GM19372 (cell line): ENCODE results near the gene BACE2.

Experiments used
- ATAC-seq: cut with Tn5 transposase; IDR thresholded peaks from one replicate; pipeline ENCODE4 v1.9.1; 2021; ENCODE audit warnings: mild to moderate bottlenecking, low read depth, moderate library complexity; ENCODE audit not compliant: unreplicated experiment

The BACE2 gene

GRCh38 chr21:41167348-41168342 lies at the start of gene BACE2:
Gene BACE2 (plus strand): TSS chr21:41168160. CDS start chr21:41168264, 104 bp downstream.
- ATAC-seq = peak; percentile 78

- no peak for ATAC-seq
Observed at GRCh38 chr21:41119901-41120300, 48.1 kb upstream of the BACE2 start.

DNA sequence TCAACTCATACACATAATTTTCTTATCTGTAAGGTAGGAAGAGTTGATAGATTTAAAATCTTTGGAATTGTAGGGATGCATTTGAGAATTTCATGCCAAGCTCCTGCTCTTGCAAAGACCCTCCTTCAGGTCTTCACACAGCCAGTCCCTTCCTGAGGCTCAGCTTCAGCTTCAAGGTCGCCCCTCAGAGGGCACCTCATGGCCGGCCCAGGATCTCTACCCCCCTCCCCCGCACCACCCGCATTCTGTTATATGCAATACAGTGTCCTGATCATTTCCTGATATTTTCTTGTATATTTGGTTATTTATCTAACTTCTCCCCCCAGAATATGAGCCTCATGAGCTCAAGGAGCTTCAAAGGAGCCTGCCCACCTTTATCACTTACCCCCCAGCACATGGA lies 47.0 kb upstream of the BACE2 start:
- ATAC-seq = no peak

DNA sequence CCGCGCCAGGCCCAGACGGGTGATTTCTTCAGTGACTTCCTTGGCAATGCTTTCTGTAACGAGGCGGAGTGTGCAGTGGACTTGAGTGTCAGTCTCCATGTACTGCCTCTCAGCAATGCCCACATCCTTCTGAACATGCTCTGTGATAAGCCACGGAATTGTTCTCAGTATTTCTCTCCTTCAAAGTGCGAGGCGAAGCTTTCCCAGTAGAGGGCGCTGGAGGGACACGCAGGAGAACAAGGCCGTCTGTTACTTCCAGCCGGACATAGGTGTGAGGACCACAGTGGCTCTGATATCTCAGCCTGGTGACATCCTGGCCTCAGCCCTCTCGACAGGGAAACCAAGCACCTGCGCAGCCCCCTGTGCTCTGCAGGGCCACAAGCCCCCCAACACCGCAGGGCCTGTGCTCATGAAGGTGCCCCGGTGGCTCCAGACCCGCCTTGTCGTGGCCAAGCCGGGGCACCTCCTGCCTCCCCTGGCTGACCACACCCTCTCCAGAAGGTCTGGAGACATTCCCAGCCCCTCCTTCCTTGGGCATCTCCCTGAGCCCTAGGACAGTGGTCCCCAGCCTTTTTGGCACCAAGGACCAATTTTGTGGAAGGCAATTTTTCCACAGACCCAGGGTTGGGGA lies 46.1 kb upstream of the BACE2 start:
- ATAC-seq = peak; percentile 62

- no peak for ATAC-seq
Observed at GRCh38 chr21:41124641-41125201, 43.2 kb upstream of the BACE2 start.

GRCh38 chr21:41128981-41129380 lies 39.0 kb upstream of the BACE2 start:
- no peak for ATAC-seq

GRCh38 chr21:41130883-41131282 lies 37.1 kb upstream of the BACE2 start:
- no peak for ATAC-seq

DNA sequence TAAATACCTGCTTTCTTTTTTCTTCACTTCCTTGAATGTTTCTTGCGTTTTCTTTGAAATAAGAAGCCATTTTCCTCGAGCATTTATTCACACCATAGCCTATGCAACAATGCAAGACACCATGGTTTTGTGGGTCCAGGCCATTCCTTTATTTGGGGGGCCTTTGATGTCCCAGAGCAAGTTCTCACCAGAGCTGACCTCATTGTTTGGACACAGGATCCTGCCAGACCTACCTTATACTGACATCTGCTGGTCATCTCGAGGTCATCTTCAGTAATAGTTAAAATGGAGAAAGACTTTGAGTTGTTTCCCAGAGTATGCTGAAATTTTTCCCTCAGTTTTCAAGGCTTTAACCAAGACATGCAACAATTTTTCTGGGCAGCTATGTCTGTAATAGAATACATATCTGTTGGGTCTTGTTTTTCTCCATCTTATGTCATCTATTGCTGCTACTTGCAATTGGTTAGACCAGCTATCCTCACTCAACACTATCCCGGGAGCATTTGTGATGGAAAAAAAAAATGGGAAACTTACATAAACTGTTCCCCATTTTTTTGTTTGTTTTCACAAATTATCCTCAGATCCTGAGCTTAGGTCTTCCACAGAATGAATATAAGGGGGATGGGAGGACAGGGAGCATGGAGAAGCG lies 34.0 kb upstream of the BACE2 start:
- no peak for ATAC-seq

GRCh38 chr21:41135746-41136145 lies 32.2 kb upstream of the BACE2 start:
- ATAC-seq = no peak

- no peak for ATAC-seq
Observed at GRCh38 chr21:41136286-41136685, 31.7 kb upstream of the BACE2 start.

DNA sequence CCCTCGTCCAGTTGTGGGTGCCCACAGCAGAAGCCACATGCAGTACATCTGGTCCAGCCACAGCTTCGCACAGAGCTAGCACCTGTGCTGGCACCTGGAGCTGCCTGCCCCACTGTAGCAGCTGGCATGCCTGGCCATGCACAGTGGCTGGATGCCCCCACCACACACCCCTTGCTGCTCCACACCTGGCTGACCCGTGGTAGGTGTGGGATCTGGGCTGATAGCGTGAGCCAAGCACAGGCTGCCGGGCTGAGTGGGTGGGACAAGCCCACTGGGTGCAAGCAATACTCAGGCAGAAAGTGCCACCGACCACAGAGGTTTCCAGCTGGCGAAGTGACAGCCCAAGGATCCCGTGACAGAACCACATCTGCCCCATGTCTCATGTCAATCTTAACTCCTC lies 30.6 kb upstream of the BACE2 start:
- no peak for ATAC-seq

DNA sequence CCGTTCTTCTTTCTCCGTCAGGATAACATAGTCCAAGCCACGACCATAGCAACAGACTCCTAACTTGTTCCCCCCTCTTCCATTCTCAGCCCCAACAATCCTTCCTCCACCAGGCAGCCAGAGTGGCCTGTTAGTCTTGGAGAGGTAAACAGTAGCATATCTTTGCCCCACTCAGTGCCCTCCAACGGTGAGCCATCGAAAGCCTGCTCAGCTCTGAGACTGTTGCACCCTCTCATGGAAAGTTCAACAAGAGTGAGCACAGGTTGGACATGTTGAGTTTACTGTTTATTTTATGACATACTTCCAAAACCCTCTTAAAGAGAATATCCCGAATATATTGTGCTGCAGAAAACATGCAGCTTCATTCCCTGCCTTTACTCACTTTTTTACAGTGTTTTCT lies 30.1 kb upstream of the BACE2 start:
- ATAC-seq = no peak

GRCh38 chr21:41138711-41139110 lies 29.2 kb upstream of the BACE2 start:
- ATAC-seq = no peak

DNA sequence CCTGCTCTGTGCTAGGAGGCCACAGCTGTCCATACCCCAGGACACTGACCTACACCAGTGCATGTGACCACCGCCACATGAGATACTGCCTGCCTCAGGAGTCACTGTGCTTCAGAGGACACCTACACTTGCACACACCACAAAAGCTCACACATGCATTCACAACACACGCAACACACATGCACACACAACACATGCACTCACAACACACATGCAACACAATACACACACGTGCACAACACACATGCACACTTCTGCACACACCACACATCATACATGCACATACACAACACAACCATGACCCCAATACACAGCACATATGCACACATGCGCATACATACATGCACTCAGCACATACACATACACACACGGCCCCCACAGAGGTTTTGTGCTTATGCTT lies 28.7 kb upstream of the BACE2 start:
- no peak for ATAC-seq

DNA sequence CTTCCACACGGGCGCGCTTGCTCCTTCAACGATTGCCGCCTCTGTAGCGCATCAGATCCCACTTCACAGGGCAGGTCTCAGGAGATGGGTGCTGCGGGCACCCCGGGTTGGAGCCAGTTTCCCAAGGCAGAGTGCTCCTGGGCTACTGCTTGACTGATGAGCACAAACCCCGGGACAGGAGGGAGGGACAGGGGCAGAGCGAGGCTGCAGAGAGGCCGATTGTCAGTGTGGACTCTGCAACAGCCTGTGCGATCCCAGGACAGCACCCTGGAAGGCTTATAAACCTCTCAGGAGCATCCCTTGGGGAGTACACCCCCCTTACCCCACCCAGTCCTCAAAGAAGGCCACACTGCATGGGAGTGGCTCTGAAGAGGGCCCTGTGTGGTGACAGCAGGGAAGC lies 28.0 kb upstream of the BACE2 start:
- no peak for ATAC-seq

DNA sequence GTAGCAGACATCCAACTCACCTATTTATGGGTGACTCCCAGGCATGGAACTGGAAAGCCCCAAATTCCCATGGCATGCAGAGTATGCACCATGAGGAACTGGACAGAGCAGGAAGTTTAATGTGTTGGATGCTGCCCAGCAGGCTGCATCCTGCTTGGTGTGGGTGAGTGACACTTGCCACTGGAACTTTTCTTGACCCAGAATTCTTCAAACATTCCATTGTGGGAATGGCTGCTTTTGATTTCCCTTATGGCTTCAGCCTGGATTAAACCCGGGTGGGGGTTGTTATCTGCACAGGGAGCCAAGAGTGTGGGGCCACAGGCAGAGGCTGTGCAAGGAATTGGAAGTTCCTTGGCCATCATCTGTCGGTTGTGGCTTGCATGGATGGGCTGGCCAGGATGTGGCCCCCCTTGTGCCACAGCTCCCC lies 26.9 kb upstream of the BACE2 start:
- ATAC-seq = no peak

DNA sequence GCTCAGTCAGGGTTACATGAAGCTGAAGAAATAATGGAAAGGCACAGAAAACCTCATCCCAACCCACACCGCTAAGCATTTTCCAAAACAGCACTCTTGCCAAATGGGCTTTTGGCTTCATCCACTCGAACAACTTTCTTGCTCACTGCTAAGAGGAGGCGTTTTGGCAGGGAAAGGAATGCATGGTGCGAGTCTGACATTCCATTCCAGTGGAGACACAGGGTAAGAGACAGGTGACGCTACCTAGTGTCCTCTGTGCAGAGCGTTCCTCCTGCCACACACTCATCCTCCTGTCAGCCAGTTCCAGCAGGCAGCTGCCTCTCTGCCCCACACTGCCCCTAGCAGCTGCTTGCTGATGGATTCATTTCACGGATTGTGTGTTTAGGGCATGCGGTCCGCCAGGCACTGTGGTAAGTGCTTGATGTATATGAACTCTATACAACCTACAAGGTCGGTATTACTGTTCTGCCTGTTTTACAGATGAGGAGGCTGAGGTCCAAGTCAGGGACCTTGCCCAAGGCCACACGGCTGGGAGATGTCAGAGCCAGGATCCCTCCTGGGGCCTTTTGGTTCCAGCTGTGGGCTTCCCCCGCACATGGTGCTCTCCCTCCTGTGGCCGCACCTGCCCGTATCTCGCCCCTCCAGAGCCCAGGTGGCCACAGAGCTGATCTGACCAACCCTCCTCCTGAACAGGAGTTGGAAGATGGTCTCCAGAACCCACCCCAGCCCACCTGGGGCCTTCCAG lies 25.7 kb upstream of the BACE2 start:
- ATAC-seq = no peak

- no peak for ATAC-seq
Observed at GRCh38 chr21:41143596-41144325, 24.2 kb upstream of the BACE2 start.

DNA sequence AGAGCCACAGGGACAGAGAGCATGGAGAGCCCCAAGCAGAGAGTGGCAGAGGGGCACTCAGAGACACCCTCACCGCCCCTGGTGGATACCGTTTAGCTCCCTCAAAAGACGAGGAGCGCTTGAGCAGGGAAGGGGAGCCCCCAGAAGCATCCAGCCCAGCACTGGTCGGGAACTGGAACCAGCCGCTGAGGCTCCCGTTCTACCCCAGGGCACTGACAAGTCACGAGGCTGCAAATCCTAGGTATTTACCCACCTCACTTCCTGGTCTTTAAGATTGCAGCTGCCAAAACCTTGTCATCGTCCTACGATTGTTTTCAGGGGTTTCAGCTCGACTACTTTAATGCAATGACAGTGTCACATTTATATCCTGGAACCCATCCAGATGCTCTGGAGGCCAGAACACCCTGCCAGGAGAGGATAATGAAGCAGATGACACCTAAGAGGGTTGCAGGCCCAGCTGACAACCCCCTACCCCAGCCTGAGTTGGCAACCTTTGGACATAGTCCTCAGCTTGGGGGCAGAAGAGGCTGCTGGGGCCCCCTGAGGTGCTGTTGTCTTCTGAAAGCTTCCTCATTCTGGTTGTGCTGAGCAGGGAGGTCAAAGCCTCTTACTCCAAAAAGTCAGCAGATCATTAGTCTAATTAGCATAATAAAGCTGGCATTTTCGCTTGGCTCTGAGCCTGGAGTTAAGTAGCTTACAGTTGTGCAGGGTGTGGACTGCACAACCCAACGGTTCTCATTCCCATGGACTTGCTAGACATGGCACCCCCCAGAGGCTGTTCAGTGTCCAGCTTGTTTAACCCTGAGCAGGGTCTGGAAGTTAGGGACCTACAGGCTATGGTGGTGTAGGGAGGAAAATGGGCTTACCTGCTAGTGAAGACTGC lies 20.6 kb upstream of the BACE2 start:
- no peak for ATAC-seq
